HG02798 (cell line): Measurements from ENCODE around the gene GABARAP.

ENCODE experiments used
- ATAC-seq: cut with Tn5 transposase; IDR thresholded peaks from one replicate; pipeline ENCODE4 v1.9.1; 2021; ENCODE audit warnings: mild to moderate bottlenecking; ENCODE audit not compliant: unreplicated experiment, poor library complexity

GABARAP gene

DNA sequence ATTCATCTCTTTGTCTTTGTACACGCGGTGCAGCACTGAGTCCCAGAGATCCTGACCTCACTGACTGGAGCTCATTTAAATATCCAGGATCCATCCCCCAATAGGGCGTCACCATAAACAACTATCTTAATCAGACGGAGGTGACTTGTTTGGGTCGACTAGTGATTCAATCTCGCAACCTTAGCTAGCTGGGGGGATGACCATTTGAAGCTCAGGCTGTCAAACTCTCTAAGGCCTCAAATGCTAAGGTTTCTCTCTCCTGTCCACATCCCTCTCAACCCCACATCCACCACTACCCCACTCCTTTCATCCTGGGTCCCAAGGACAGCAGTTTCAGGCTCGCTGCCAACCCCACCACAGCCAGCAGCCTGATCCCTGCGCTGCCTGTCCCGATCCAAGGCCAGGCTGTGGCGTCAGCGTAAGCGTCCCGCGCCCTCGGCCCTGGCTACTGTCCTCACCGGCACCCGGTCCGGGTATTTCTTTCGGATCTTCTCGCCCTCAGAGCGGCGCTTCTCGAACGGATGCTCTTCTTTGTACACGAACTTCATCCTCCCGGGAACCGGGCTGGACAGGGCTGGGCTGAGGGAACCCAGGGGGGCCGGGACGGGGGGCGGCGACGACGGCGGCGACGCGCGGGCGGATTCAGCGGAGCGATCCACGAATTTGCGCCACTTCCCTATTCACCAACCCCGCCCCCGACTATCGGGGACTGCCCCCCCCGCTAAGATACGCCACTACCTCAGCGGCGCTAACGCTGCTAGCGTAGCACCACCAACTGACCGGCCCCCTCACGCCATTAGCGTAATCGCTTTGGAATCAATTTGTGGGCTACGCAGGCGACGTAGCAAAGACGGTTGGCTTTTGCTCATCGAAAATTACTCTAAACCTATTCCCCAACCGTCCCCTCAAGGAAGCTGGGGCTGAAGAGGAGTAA, at the start of gene GABARAP:
TSS of gene GABARAP (minus strand) at position 667 of the 934 bp plus-strand sequence. CDS start at position 548, 119 bp downstream.
- peak; percentile 45 for ATAC-seq

GRCh38 chr17:7290685-7291084, 48.4 kb upstream of the GABARAP start:
- ATAC-seq, result no peak

GRCh38 chr17:7290166-7290565, 47.9 kb upstream of the GABARAP start:
- ATAC-seq, result no peak

DNA sequence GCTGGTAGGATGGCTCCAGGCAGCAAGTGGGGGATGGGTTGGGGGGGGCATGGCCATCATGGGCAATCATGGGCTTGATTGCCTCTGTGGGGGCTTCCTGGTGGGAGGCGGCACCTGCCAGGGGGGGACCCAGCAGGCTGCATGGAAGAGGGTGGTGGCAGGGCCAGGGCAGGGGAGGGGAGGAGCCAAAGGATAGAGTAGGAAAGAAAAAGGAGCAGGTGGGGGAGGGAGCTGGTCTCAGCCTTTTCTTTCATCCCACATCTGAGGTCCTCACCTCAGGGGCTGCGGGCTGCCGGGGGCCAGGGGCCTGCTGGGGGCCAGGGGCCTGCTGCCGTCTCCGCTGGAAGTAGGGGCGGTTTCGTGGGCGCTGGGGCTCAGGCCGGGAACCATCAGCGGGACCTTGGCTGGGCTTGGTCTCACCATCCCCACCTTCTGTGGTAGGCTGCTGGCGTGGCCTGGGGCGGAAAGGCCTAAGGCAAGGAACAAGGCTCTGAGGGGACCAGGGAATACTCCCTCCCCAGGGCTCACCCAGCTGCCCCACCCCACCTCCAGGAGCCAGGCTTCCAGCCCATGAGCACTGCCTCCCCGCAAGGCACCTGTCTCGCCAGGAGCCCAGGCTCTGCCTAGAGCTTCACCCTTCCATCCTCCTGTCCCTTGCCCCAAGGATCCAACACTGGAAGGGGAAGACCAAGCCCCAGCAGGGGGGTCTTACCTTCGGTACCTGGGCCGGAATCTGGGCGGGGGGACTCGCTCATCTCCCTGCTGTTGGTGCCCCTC, 47.2 kb upstream of the GABARAP start:
- ATAC-seq, result no peak

- no peak for ATAC-seq
Measured at GRCh38 chr17:7285679-7286078, 43.4 kb upstream of the GABARAP start.

GRCh38 chr17:7284911-7285310, 42.7 kb upstream of the GABARAP start:
- no peak for ATAC-seq

DNA sequence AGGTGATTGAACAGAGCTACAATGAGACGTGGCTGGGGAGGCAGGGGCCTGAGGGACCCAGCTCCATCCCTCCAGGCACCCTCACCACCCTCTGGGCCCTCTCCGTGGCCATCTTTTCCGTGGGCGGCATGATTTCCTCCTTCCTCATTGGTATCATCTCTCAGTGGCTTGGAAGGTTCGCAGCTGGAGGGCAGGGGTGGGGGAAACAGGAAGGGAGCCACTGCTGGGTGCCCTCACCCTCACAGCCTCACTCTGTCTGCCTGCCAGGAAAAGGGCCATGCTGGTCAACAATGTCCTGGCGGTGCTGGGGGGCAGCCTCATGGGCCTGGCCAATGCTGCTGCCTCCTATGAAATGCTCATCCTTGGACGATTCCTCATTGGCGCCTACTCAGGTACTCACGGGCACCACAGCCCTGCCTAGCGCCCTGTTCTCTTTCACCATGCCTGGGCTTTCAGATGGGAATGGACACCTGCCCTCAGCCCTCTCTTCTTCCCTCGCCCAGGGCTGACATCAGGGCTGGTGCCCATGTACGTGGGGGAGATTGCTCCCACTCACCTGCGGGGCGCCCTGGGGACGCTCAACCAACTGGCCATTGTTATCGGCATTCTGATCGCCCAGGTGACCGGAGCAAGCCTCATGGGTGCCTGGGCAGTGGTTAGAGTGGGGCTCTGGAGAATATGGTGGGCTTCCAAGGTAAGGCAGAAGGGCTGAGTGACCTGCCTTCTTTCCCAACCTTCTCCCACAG, 41.4 kb upstream of the GABARAP start:
- ATAC-seq, result no peak

GRCh38 chr17:7282752-7283321, 40.6 kb upstream of the GABARAP start:
- ATAC-seq, result no peak

DNA sequence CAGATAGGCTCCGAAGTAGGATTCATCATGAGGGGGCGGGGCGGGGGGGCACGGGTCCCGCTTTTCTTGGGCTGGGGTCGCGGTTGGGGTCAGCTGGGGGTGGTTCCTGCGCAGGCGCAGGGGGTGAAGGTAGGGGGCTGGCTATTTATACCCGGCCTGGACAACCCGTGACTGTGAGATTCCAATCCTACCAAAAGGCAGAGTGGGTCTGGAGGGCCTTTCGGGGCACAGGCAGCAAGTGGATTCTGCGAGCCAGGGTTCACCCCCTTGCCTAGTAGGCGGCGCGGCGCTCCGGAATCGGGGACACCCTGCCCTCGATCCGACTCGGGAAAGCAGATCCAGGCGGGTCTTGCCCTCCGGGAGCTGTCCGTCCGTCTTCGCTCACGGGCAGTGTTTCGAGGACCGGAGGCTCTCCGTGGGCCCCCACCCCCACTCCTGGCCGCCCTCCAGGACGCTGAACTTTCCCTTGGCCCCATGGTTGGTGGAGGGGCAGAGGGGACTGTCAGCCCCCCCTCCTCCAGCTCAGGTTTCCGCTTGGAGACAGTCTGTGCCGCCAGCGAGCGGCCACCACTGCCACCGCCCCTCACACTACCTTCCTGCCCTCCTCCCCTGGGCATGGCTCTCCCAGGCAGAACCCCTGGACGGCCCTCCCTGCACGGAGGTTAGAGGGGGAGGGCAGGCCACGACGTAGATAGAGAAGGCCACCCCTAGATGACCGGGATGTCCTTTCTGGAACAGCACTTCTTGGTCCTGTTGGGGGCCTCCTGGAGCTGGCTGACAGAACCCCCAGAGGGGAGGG, 39.9 kb upstream of the GABARAP start:
- ATAC-seq, result no peak

- ATAC-seq, result peak; percentile 74
Measured at GRCh38 chr17:7281074-7281952, 39.1 kb upstream of the GABARAP start, which contains the start of gene SLC2A4. Gene SLC2A4, plus strand, starts transcription at chr17:7281718. Its CDS starts 217 bp downstream, at chr17:7281935.

DNA sequence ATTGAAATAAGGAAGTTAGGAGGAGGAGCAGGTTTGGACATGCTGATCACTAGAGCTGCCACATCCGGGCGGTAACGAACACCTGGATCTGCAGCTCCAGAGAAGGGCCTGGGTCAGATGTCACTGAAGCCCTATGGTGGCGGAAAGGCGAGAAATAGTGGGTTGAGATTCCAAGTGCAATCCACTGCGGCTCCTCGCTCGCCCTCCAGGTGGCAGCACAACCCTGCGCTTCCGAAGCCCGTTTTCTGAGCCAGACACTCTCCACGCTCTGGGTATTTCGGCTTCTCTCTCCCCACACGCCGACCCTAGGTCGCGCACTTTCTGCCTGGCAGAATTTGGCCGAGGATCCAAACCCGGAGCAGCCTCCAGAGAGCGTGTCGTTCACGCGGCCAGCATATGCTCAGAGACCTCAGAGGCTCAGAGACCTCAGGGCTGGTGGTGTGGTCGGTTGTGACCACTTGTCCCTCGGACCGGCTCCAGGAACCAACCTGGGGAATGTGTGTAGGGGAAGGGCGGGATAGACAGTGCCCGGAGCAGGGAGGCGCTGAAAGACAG, 38.3 kb upstream of the GABARAP start:
- peak; percentile 61 for ATAC-seq

GRCh38 chr17:7279448-7279847, 37.2 kb upstream of the GABARAP start:
- no peak for ATAC-seq

- no peak for ATAC-seq
Measured at GRCh38 chr17:7266784-7267183, 24.5 kb upstream of the GABARAP start.

DNA sequence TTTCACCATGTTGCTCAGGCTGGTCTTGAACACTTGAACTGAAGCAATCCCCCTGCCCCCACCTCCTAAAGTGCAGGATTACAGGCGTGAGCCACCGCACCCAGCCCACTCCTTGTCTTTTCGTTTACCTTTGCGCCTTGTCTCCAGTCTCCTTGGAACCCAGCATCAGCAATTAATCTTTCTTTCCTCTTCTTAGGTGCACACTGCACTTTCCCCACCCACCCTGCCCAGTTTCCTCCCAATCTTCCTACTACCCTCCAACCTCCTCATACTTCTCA, 21.5 kb upstream of the GABARAP start:
- no peak for ATAC-seq

GRCh38 chr17:7262935-7263800, 20.9 kb upstream of the GABARAP start:
- no peak for ATAC-seq

- no peak for ATAC-seq
Measured at GRCh38 chr17:7262192-7262934, 20.1 kb upstream of the GABARAP start, which contains the start of gene CLDN7. Gene CLDN7, minus strand, starts transcription at chr17:7262478. Its CDS starts 435 bp downstream, at chr17:7262043.
